Panc1 (cell line): ENCODE data around the gene ZC3H8.
A peak's percentile ranks its signal among the peaks of the same experiment; 100 is the strongest.

Source experiments
- POLR2AphosphoS5 ChIP-seq: IDR thresholded peaks from 2 replicates; pipeline ENCODE4 v1.6.1; 2012; ENCODE audit warnings: mild to moderate bottlenecking, low read depth, low read length, moderate library complexity
- SIN3A ChIP-seq: IDR thresholded peaks from 2 replicates; pipeline ENCODE4 v1.6.1; 2012; ENCODE audit warnings: low read depth, mild to moderate bottlenecking, low read length, moderate library complexity, borderline replicate concordance; ENCODE audit not compliant: insufficient read depth
- TF ChIP-seq, protein P1 (sequence below): fragments of 450-650 bp; IDR thresholded peaks from 2 replicates; pipeline ENCODE4 v1.5.1; 2017; ENCODE audit warnings: mild to moderate bottlenecking
- TF ChIP-seq, protein P2 (sequence below), 2 experiments: IDR thresholded peaks; 2 replicates each; pipeline ENCODE4 v1.6.1; 2011 to 2012; ENCODE audit warnings: low read depth in 2 of 2, control low read depth in 1 of 2, low read length in 1 of 2, mild to moderate bottlenecking in 1 of 2, moderate library complexity in 1 of 2; ENCODE audit not compliant: insufficient read depth in 1 of 2

DNA sequence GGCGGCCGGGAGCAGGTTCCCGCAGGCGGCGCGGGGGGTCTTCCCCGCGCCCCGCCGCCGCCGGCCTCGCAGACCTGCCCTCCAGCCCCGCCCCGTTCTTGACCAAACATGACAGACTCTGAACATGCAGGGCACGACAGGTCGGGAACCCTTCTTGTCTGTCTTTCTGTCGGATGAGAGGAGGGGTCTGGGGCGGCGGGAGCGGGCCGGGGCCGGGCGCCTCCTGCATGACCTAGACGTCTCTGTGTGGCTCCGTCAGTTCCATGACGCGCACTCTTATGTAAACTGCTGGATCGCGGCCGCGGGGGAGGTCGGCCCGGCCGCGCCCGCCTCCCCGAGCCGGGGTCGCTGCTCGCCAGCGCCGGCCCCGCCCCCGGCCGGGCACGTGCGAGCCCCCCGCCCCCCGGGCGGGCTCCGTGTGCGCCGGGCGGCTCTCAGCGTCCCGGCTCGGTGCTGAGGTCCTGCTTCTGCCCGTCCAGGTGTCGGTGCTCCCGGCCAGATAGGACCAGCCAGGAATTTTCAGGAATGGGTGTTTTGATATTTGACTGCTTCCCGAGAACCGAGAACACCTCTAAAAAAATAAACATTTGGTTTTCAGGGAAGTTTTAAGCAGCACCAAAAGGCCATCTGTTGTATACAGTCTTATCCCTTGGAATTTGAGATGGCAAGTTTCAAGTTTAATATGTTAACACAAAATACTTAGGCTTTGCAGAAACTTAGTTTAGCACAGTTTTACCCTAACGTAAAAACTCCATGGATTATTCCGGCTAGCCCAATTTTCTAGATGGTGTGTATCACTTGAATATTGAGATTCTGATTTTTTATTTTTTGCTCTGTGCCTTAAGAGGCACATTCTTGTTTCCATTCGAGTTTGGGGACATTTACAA lies 21.3 kb upstream of the ZC3H8 start:
- TF ChIP-seq, protein P1, sequence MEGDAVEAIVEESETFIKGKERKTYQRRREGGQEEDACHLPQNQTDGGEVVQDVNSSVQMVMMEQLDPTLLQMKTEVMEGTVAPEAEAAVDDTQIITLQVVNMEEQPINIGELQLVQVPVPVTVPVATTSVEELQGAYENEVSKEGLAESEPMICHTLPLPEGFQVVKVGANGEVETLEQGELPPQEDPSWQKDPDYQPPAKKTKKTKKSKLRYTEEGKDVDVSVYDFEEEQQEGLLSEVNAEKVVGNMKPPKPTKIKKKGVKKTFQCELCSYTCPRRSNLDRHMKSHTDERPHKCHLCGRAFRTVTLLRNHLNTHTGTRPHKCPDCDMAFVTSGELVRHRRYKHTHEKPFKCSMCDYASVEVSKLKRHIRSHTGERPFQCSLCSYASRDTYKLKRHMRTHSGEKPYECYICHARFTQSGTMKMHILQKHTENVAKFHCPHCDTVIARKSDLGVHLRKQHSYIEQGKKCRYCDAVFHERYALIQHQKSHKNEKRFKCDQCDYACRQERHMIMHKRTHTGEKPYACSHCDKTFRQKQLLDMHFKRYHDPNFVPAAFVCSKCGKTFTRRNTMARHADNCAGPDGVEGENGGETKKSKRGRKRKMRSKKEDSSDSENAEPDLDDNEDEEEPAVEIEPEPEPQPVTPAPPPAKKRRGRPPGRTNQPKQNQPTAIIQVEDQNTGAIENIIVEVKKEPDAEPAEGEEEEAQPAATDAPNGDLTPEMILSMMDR: no peak
- TF ChIP-seq SIN3A: 0 out of 2 replicates have a peak, but pooled peaks have one; percentile 37
- TF ChIP-seq, protein P2, sequence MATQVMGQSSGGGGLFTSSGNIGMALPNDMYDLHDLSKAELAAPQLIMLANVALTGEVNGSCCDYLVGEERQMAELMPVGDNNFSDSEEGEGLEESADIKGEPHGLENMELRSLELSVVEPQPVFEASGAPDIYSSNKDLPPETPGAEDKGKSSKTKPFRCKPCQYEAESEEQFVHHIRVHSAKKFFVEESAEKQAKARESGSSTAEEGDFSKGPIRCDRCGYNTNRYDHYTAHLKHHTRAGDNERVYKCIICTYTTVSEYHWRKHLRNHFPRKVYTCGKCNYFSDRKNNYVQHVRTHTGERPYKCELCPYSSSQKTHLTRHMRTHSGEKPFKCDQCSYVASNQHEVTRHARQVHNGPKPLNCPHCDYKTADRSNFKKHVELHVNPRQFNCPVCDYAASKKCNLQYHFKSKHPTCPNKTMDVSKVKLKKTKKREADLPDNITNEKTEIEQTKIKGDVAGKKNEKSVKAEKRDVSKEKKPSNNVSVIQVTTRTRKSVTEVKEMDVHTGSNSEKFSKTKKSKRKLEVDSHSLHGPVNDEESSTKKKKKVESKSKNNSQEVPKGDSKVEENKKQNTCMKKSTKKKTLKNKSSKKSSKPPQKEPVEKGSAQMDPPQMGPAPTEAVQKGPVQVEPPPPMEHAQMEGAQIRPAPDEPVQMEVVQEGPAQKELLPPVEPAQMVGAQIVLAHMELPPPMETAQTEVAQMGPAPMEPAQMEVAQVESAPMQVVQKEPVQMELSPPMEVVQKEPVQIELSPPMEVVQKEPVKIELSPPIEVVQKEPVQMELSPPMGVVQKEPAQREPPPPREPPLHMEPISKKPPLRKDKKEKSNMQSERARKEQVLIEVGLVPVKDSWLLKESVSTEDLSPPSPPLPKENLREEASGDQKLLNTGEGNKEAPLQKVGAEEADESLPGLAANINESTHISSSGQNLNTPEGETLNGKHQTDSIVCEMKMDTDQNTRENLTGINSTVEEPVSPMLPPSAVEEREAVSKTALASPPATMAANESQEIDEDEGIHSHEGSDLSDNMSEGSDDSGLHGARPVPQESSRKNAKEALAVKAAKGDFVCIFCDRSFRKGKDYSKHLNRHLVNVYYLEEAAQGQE (IDR thresholded peaks at IDR 0.05; ENCODE audit: insufficient read depth in 1 of 2, low read depth in 2 of 2, low read length in 1 of 2): no peak
- peak; percentile 39; the same call in 1 of the 2 replicates for TF ChIP-seq POLR2AphosphoS5
